Transverse colon (tissue), 4 donors: ENCODE results near the gene SPSB3. TPM values are rescaled to one million over a fixed set of nuclear protein-coding genes. Genes with fewer than 3 reads are reported as not detected.

Experiments used
- DNase-seq: peaks from one replicate; pipeline ENCODE4 v3.0.0-alpha.2; 2019
- H3K27ac ChIP-seq, 4 donors: fragments of 200-600 bp; sonication (generic); 2 replicates each; pipeline ENCODE4 v1.5.1; 2016 to 2018; ENCODE audit warnings: inconsistent platforms in 4 of 4
- H3K27me3 ChIP-seq: fragments of 200-600 bp; sonication (generic); 2 replicates; pipeline ENCODE4 v1.5.1; 2017; ENCODE audit warnings: inconsistent platforms
- H3K36me3 ChIP-seq, 4 donors: fragments of 200-600 bp; sonication (generic); 2 replicates each; pipeline ENCODE4 v1.5.1; 2017 to 2019; ENCODE audit warnings: inconsistent platforms in 4 of 4
- H3K4me1 ChIP-seq, 4 donors: fragments of 200-600 bp; sonication (generic); 2 replicates each; pipeline ENCODE4 v1.5.1; 2017 to 2020; ENCODE audit warnings: inconsistent platforms in 4 of 4
- H3K4me3 ChIP-seq, 4 donors: fragments of 200-600 bp; sonication (generic); 1 replicate in 1 of 4; 2 replicates in 3 of 4; pipeline versions ENCODE4 v1.5.1 to v1.6.1; 2017 to 2019; ENCODE audit warnings: inconsistent platforms in 4 of 4
- H3K9me3 ChIP-seq, 2 donors: fragments of 200-600 bp; sonication (generic); 2 replicates each; pipeline ENCODE4 v1.5.1; 2017 to 2019; ENCODE audit warnings: inconsistent platforms in 2 of 2
- EP300 ChIP-seq: sonication (generic); formaldehyde crosslinking; IDR thresholded peaks from one replicate; pipeline ENCODE4 v1.6.1; 2017; ENCODE audit warnings: antibody characterized with exemption, low read depth
- POLR2A ChIP-seq: fragments of 450-650 bp; IDR thresholded peaks from one replicate; pipeline ENCODE4 v1.6.1; 2016; ENCODE audit warnings: antibody characterized with exemption, mild to moderate bottlenecking, moderate library complexity
- POLR2AphosphoS5 ChIP-seq, 3 donors: sonication (generic); formaldehyde crosslinking; IDR thresholded peaks; one replicate each; pipeline ENCODE4 v1.6.1; 2016; ENCODE audit warnings: antibody characterized with exemption in 3 of 3
- WGBS, 2 donors: methylation state at CpG; one replicate each; pipeline ENCODE4 v1.1.5; 2018; ENCODE audit warnings: low coverage in 1 of 2; 5-methylcytosine and 5-hydroxymethylcytosine counted together
- in situ Hi-C, 4 donors: fragments of 200-750 bp; cut with MboI; loops; one replicate each; pipeline versions ENCODE4 v1.15.0 to v1.15.1; 2017; ENCODE audit warnings: low sequenced_read_pairs in 3 of 4, low pct_ligation_motif_present in 1 of 4, low pct_unique_long_range_greater_than_20kb in 1 of 4
- intact Hi-C: fragments of 100-400 bp; cut with DNase I; formaldehyde crosslinking; loops from one replicate; pipeline ENCODE4 v1.15.1; 2023; ENCODE audit warnings: low total_unique reads
- total RNA-seq, 4 donors: library from RNA; depleted of rRNA; stranded (reverse); fragments of >200 nt; gene quantifications; one replicate each; pipeline ENCODE4 v1.1.0, GENCODE V29; 2016
- TF ChIP-seq, protein P1 (sequence below), 5 experiments: fragments of 200-600 bp in 3 of 5; fragments of 450-650 bp in 2 of 5; sonication (generic) in 3 of 5; IDR thresholded peaks; 1 replicate in 2 of 5; 2 replicates in 3 of 5; pipeline ENCODE4 v1.5.1; 2016 to 2017; ENCODE audit warnings: antibody characterized with exemption in 5 of 5, inconsistent platforms in 3 of 5, mild to moderate bottlenecking in 2 of 5, moderate library complexity in 1 of 5

The SPSB3 gene
- total RNA-seq, 4 donors from 2014 or later, result 101 to 289 (median 125) TPM

GRCh38 chr16:1810536-1810935 lies 28.2 kb upstream of the SPSB3 start:
- WGBS, 2 donors, result 90 to 97% methylated on average over 2 to 16 of the region's 16 CpGs
- Histone ChIP-seq H3K4me3 (no peak overlapping the region), H3K9me3 (no peaks in the 10 kb centered on the region), H3K27ac (no peak overlapping the region), H3K27me3 (no peaks in the 10 kb centered on the region), H3K4me1 (peaks cover 0 to 8% (median 6%) of the 10 kb centered on the region in 4 donors), H3K36me3 (peaks cover 0 to 25% (median 11%) of the 10 kb centered on the region in 4 donors)
- in situ Hi-C loops, result no loop called here
- no peak for DNase-seq
- intact Hi-C loops, result no loop called here
- TF ChIP-seq POLR2A (no peak), EP300 (no peak), POLR2AphosphoS5 (IDR thresholded peaks at IDR 0.05) (no peak)
- TF ChIP-seq, protein P1, sequence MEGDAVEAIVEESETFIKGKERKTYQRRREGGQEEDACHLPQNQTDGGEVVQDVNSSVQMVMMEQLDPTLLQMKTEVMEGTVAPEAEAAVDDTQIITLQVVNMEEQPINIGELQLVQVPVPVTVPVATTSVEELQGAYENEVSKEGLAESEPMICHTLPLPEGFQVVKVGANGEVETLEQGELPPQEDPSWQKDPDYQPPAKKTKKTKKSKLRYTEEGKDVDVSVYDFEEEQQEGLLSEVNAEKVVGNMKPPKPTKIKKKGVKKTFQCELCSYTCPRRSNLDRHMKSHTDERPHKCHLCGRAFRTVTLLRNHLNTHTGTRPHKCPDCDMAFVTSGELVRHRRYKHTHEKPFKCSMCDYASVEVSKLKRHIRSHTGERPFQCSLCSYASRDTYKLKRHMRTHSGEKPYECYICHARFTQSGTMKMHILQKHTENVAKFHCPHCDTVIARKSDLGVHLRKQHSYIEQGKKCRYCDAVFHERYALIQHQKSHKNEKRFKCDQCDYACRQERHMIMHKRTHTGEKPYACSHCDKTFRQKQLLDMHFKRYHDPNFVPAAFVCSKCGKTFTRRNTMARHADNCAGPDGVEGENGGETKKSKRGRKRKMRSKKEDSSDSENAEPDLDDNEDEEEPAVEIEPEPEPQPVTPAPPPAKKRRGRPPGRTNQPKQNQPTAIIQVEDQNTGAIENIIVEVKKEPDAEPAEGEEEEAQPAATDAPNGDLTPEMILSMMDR (IDR thresholded peaks at IDR 0.05), result no peak

- Histone ChIP-seq H3K4me1 (peaks cover 0 to 8% (median 6%) of the 10 kb centered on the region in 4 donors), H3K27me3 (no peaks in the 10 kb centered on the region), H3K27ac (no peak overlapping the region), H3K4me3 (no peak overlapping the region), H3K36me3 (peaks cover 0 to 25% (median 11%) of the 10 kb centered on the region in 4 donors), H3K9me3 (no peaks in the 10 kb centered on the region)
- WGBS, 2 donors, result 93 to 100% methylated on average over 3 to 16 of the region's 16 CpGs
- DNase-seq, result no peak
- in situ Hi-C loops (no loop called here), intact Hi-C loops (no loop called here)
- TF ChIP-seq POLR2AphosphoS5 (IDR thresholded peaks at IDR 0.05) (no peak), POLR2A (no peak), EP300 (no peak)
- TF ChIP-seq, protein P1 (IDR thresholded peaks at IDR 0.05), result no peak
These were observed 27.7 kb upstream of the SPSB3 start for GRCh38 chr16:1810106-1810505.

GRCh38 chr16:1809281-1809801 lies 27.0 kb upstream of the SPSB3 start:
- in situ Hi-C loops (no loop called here), intact Hi-C loops (no loop called here)
- no peak overlapping the region for H3K4me3 ChIP-seq
- H3K9me3 ChIP-seq, result no peaks in the 10 kb centered on the region
- 70 to 85% methylated on average over 4 to 24 of the region's 28 CpGs for WGBS, 2 donors
- peaks cover 0 to 8% (median 6%) of the 10 kb centered on the region in 4 donors for H3K4me1 ChIP-seq
- peaks cover 0 to 25% (median 11%) of the 10 kb centered on the region in 4 donors for H3K36me3 ChIP-seq
- TF ChIP-seq, protein P1 (IDR thresholded peaks at IDR 0.05), result no peak
- TF ChIP-seq POLR2AphosphoS5 (IDR thresholded peaks at IDR 0.05) (no peak), POLR2A (no peak), EP300 (no peak)
- DNase-seq, result peak; percentile 30
- no peaks in the 10 kb centered on the region for H3K27me3 ChIP-seq
- no peak overlapping the region for H3K27ac ChIP-seq

- DNase-seq, result no peak
- TF ChIP-seq POLR2AphosphoS5 (IDR thresholded peaks at IDR 0.05) (no peak), EP300 (no peak), POLR2A (no peak)
- TF ChIP-seq, protein P1 (IDR thresholded peaks at IDR 0.05), result no peak
- WGBS, 2 donors, result 86 to 100% methylated on average over 1 to 18 of the region's 18 CpGs
- Histone ChIP-seq H3K4me3 (no peak overlapping the region), H3K4me1 (peaks cover 0 to 8% (median 6%) of the 10 kb centered on the region in 4 donors), H3K27me3 (no peaks in the 10 kb centered on the region), H3K27ac (no peak overlapping the region), H3K36me3 (peaks cover 0 to 25% (median 11%) of the 10 kb centered on the region in 4 donors), H3K9me3 (no peaks in the 10 kb centered on the region)
- intact Hi-C loops (no loop called here), in situ Hi-C loops (no loop called here)
These were observed 26.3 kb upstream of the SPSB3 start for GRCh38 chr16:1808691-1809090.
